PC-3 (cell line): ENCODE data around the gene ISOC1.

Experiments used
- EZH2 ChIP-seq: fragments of 300-600 bp; sonication (generic); IDR thresholded peaks from one replicate; pipeline ENCODE4 v1.6.1; 2017; ENCODE audit warnings: antibody characterized with exemption, mild to moderate bottlenecking, low read length; ENCODE audit not compliant: unreplicated experiment
- EZH2phosphoT487 ChIP-seq: fragments of 300-600 bp; sonication (generic); IDR thresholded peaks from 2 replicates; pipeline ENCODE4 v1.6.1; 2018; ENCODE audit warnings: mild to moderate bottlenecking, antibody characterized with exemption, low read length, borderline replicate concordance
- TF ChIP-seq, protein P1 (sequence below): fragments of 300-600 bp; sonication (generic); conservative IDR thresholded peaks from 2 replicates; pipeline ENCODE4 v1.5.1; 2017; ENCODE audit warnings: antibody characterized with exemption, low read depth, mild to moderate bottlenecking, low read length

DNA sequence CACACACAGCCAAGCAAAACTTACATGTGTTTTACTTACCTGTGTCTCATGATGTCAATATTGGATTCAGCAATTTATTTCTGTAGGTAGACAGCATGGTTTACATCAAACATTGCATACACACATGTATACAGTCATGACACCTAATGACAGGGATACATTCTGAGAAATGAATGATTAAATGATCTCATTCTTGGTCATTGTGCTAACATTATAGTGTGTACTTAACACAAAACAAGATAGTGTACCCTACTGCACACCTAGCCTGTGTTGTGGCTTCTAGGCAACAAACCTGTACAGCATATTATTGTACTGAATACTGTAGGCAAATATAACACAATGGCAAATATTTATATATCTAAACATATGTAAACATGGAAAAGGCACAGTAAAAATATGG is 28.0 kb downstream of the ISOC1 start:
- TF ChIP-seq EZH2: no peak
- TF ChIP-seq, protein P1, sequence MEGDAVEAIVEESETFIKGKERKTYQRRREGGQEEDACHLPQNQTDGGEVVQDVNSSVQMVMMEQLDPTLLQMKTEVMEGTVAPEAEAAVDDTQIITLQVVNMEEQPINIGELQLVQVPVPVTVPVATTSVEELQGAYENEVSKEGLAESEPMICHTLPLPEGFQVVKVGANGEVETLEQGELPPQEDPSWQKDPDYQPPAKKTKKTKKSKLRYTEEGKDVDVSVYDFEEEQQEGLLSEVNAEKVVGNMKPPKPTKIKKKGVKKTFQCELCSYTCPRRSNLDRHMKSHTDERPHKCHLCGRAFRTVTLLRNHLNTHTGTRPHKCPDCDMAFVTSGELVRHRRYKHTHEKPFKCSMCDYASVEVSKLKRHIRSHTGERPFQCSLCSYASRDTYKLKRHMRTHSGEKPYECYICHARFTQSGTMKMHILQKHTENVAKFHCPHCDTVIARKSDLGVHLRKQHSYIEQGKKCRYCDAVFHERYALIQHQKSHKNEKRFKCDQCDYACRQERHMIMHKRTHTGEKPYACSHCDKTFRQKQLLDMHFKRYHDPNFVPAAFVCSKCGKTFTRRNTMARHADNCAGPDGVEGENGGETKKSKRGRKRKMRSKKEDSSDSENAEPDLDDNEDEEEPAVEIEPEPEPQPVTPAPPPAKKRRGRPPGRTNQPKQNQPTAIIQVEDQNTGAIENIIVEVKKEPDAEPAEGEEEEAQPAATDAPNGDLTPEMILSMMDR: no peak
- no peak for TF ChIP-seq EZH2phosphoT487
